K562 (cell line): ENCODE results near the gene TCFL5. TPM values are rescaled to one million over a fixed set of nuclear protein-coding genes. Genes with fewer than 3 reads are reported as not detected.

Experiments
- ARID3B ChIP-seq: fragments of 250-450 bp; sonication (Bioruptor Pico); IDR thresholded peaks from 2 replicates; pipeline ENCODE4 v1.4.0; 2020; ENCODE audit warnings: borderline replicate concordance
- ARID4B ChIP-seq: sonication (generic); formaldehyde crosslinking; IDR thresholded peaks from 2 replicates; pipeline ENCODE4 v1.8.0; 2022; ENCODE audit warnings: mild to moderate bottlenecking, missing genetic modification reagents
- CEBPZ ChIP-seq: fragments of 150-350 bp; IDR thresholded peaks from 2 replicates; pipeline ENCODE4 v1.6.1; 2014; ENCODE audit warnings: low read depth, mild to moderate bottlenecking, low read length, borderline replicate concordance
- KDM4B ChIP-seq, 2 experiments: fragments of 450-650 bp in 1 of 2; sonication (generic) in 1 of 2; IDR thresholded peaks; 2 replicates each; pipeline ENCODE4 v1.6.1; 2016 to 2017; ENCODE audit warnings: borderline replicate concordance in 2 of 2, antibody characterized with exemption in 1 of 2, low read depth in 1 of 2, mild to moderate bottlenecking in 1 of 2
- NCOA1 ChIP-seq: fragments of 450-650 bp; IDR thresholded peaks from 2 replicates; pipeline ENCODE4 v1.6.1; 2016; ENCODE audit warnings: low read depth
- NR2C1 ChIP-seq, 2 experiments: fragments of 450-650 bp; IDR thresholded peaks; 2 replicates each; pipeline ENCODE4 v1.6.1; 2017; ENCODE audit warnings: mild to moderate bottlenecking in 2 of 2, antibody characterized with exemption in 1 of 2, inconsistent platforms in 1 of 2, missing compliant biosample characterization in 1 of 2, missing genetic modification characterization in 1 of 2
- PBX2 ChIP-seq, 2 experiments: IDR thresholded peaks in 1 of 2; conservative IDR thresholded peaks in 1 of 2; 2 replicates each; pipeline ENCODE4 v1.6.1; 2016; ENCODE audit warnings: low read depth in 2 of 2, mild to moderate bottlenecking in 1 of 2, missing compliant biosample characterization in 1 of 2, missing genetic modification characterization in 1 of 2, moderate library complexity in 1 of 2
- SMC3 ChIP-seq: conservative IDR thresholded peaks from 2 replicates; pipeline ENCODE4 v1.6.1; 2011; ENCODE audit warnings: low read depth, low read length, improper control_type of control experiment; ENCODE audit not compliant: insufficient read depth
- STAT5B ChIP-seq: fragments of 250-450 bp; sonication (Bioruptor Pico); IDR thresholded peaks from 2 replicates; pipeline ENCODE4 v1.8.0; 2021; ENCODE audit warnings: mild to moderate bottlenecking, inconsistent platforms
- ZFP91 ChIP-seq: sonication (generic); formaldehyde crosslinking; IDR thresholded peaks from 2 replicates; pipeline ENCODE4 v1.8.0; 2022; ENCODE audit warnings: mild to moderate bottlenecking, missing genetic modification reagents
- ZNF79 ChIP-seq: fragments of 250-450 bp; sonication (Bioruptor Pico); IDR thresholded peaks from 2 replicates; pipeline ENCODE4 v1.4.0; 2020; ENCODE audit warnings: low read depth, mild to moderate bottlenecking, moderate library complexity
- polyA plus RNA-seq, 8 experiments: library from polyadenylated mRNA; depleted of rRNA in 4 of 8; stranded (reverse) in 5 of 8; unstranded in 3 of 8; fragments of >200 nt; fragmentation: Nextera tagmentation in 2 of 8; fragmentation: Illumina TruSeq in 1 of 8; extraction: Ambion mirVana in 2 of 8; extraction: Trizol in 1 of 8; gene quantifications; 2 replicates each; pipeline versions ENCODE4 v1.2.1 to v1.2.3, GENCODE V29; 2011 to 2014; ENCODE audit warnings: inconsistent platforms in 1 of 8, missing spikeins in 1 of 8
- total RNA-seq, 7 experiments: library from RNA; depleted of rRNA in 6 of 7; stranded (reverse); fragments of >200 nt in 6 of 7; fragmentation: Illumina TruSeq in 2 of 7; extraction: Trizol in 2 of 7; gene quantifications; 2 replicates each; pipeline versions ENCODE4 v1.2.1 to v1.2.3, GENCODE V29; 2011 to 2021; ENCODE audit warnings: low replicate concordance in 1 of 7

Gene TCFL5
- total and polyA plus RNA-seq, 9 of the 15 experiments (the other 6 are each of a cell fraction or from before 2014, with no cell fraction given) = 1.00 to 12.6 (median 9.1) TPM

GRCh38 chr20:62861726-62862336, at the start of gene TCFL5 (continued):
- TF ChIP-seq STAT5B = no peak
- TF ChIP-seq ZNF79 = no peak
- TF ChIP-seq SMC3 = no peak
- TF ChIP-seq NR2C1 (IDR thresholded peaks at IDR 0.05) = no peak
- TF ChIP-seq NR2C1 (tag; IDR thresholded peaks at IDR 0.05) = no peak
- no peak for TF ChIP-seq NCOA1
- peak; percentile 61; the same call in 1 of the 2 replicates for TF ChIP-seq ARID4B (CRISPR knock-in tag)
- no peak for TF ChIP-seq ZFP91
- no peak for TF ChIP-seq PBX2 (CRISPR knock-in tag; IDR thresholded peaks at IDR 0.05; ENCODE audit: low read depth)
- no peak for TF ChIP-seq PBX2 (tag; conservative IDR thresholded peaks at IDR 0.05; ENCODE audit: low read depth)
- TF ChIP-seq ARID3B = no peak
- no peak for TF ChIP-seq CEBPZ
- TF ChIP-seq KDM4B (IDR thresholded peaks at IDR 0.05; ENCODE audit: borderline replicate concordance in 2 of 2, low read depth in 1 of 2) = no peak
